GM21367 (cell line): ENCODE results near the gene PTPRT.

ENCODE experiments used
- ATAC-seq: cut with Tn5 transposase; IDR thresholded peaks from one replicate; pipeline ENCODE4 v1.9.1; 2021; ENCODE audit not compliant: unreplicated experiment

Gene PTPRT

DNA sequence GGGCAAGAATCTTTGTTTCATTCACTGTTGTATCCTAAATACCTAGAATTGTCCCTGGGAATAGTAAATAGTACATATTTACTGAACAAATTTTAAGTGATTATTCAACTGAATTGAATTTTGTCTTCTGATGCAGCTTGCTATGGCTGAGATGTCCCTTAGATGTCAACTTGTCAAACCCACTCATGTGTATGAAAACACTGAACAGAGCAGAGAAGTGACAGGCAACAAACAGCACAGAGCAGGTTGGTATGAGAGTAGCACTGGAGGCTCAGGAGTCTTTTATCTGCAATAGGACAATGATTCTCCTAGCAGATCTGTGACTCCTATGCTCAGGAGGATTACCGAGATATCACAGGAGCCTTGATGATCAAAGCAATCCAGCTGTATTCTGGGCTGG, 1031.4 kb downstream of the PTPRT start:
- no peak for ATAC-seq

DNA sequence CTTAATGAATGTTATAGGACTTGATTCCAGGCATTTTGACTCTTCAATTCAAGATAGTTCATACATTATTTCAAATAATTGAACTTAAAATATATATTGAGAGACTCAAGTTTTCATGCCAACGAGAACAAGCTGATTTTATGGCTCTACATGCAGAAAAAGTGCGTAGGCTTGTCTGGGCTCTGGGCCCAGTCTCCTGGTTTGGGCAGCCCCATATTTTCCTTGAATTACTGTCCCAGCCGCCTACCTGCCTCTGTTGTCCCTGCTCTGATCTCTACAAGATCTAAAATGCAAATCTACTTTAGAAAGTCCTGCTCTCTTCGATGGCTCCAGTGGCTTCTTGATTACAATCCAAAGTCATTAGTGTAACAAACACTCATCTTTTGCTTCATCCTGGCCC, 1034.1 kb downstream of the PTPRT start:
- no peak for ATAC-seq

DNA sequence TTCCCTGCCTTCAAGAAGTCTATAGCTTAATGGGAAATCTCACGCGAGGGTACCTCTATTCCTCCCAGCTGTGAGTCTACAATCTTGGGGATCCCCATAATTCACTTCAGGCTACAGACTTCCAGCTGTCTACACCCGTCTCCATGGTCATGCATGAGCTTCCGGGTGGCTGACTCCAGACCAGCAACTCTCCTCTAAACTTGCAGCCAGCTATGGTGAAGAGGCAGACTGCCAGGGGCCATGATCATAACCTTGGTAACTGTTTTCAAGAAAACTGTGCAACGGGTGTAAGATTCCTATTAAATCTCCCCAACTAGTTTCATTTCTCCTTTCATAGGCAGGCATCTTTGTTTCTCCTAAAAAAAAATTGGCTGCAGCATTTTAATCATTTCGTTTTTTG, 1037.1 kb downstream of the PTPRT start:
- no peak for ATAC-seq

- ATAC-seq, result no peak
These were observed 1039.5 kb downstream of the PTPRT start for GRCh38 chr20:42150230-42150629.

- no peak for ATAC-seq
These were observed 1051.0 kb downstream of the PTPRT start for GRCh38 chr20:42138729-42139128.

DNA sequence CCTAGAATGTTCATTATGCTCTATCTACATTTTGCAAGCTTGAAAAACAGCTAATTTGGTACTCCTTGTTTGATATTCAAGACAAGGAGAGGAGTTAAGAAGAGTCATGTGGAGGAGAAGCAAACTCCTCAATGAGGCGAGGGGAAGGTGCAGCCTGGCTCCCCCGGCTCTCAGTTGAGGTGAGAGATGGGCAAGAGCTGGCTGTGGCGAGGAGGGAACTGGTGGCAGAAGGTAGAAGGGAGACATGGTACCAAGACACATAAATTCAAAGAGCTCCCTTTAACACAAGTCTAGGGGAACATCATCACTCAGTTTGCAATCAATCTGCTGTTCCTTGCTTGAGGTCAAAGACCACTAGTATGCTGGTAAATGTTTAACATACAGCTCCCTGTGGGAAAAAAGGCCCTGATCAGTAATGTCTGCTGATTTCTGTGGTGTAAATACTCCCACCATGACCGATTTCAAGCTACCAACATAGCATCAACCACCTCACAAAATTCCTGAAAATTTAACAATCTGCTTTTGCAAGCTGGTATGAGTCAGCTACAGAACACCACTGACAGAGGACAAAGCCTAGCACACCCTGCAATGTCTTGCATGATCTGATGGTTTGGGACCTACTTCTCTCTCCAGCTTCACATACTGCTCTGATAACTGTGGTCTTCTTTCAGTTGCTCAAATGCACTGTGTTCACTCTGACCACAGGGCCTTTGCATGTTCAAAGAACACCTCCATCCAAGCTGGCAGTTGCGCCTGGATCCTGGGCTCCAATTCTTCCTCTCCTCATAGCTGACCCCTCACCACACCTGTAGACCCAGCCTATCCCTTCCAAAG, 1055.2 kb downstream of the PTPRT start:
- ATAC-seq, result no peak

DNA sequence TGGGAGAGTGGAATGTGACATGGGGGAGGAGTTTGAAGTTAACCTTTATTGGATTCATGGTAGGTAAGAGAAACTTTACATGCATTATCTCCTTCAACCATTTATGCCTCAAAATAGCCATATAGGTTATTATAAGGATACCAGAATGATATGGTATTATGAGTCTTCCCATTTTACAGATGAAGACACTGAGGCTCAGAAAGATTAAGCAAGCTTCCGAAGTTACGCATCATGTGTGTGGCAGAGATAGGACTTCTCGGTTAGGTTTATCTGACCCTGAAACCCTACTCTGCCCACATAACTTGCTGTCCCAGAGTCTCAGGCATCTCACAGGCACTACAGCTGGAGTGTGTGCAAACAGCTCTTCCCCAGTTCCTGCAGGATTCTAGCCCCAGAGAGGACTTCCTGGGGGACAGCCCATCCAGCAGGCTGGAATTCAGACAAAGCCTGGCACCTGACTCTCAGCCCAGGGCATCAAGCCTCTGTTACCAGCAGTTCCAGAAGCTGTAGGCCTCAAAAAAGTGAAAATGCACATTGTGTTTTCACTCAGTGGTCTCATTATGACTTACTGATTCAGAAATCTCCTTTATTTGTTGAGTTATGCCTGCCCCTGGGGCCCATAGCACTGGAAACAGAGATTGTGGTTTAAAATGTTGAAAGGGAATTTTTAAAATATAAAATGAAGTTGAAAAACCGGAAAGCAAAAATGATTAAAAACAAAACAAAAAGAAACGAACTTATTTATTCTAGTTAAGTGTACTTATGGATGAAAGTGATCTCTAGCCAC, 1058.7 kb downstream of the PTPRT start:
- ATAC-seq, result no peak

GRCh38 chr20:42125426-42125825, 1064.3 kb downstream of the PTPRT start:
- no peak for ATAC-seq

GRCh38 chr20:42123981-42124473, 1065.7 kb downstream of the PTPRT start:
- no peak for ATAC-seq

DNA sequence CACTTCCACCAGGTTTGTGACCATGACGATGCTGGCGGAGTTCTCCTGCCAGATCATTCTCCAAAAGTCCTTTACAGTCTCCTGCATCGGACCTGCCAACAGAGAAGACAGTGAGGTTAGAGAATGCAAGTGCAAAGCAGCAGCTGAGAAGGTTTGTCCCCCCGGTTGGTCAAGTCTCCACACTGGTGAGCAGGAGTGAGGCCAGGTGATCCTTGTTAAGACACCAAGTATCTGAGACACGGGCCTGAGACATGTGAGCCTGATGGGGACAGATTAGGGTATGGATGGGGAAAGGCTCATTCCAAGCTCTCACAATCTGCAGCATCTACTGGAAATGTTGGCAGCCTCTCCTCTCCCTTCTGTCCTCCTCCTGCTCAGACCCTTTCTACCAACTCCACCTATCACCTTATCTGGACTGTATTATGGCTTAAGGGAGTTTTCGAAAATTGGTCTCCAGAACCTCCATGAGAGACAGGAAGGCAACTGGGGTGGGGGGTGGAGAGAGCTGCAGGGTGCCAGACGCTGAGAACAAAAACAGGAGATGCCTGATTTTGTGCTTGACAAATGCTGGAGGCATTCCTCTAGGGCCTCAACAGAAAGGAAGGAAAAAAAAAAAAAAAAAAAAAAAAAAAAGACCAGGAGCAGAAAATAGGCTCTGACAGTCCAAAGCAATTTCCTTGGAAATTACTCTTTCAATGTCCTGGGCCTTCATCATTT, 1071.1 kb downstream of the PTPRT start:
- ATAC-seq, result no peak

DNA sequence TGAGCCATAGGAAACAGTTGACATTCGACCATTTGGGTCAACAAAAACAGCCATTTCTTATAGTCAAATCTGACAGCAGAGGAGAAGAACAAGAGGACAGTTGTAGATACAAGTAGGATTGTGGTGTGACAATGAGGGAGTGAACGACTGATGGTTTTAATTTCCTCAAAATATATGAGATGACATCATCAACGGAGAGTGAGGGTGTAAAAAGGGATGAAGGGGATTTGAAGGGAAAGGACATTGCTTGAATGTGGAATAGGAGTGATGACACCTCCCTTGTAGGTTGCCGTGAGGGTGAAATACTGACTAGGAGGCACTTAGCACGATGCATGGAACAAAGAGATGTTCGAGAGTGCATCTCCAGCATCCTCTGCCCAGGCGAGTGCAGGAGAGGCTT, 1071.7 kb downstream of the PTPRT start:
- no peak for ATAC-seq

- no peak for ATAC-seq
These were observed 1076.5 kb downstream of the PTPRT start for GRCh38 chr20:42113236-42113635.

GRCh38 chr20:42112161-42112560, 1077.5 kb downstream of the PTPRT start:
- no peak for ATAC-seq

DNA sequence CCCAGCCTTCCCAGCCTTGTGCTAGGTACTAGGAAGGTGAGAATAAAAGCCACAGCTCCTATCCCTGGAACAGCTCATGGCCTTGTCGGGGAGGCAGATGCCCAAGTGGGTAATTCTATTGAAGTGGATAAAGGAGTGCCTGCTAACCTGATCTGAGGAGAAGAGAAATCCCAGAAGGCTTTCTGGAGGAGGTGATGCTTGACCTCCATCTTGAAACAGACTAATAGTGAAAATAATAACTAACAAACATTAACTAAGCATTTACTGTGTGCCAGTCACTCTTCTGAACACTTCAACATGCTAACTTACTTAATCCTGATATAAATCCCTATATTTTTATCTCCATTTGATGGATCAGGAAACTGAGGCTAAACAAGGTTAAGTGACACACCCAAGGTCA, 1078.4 kb downstream of the PTPRT start:
- ATAC-seq, result no peak

DNA sequence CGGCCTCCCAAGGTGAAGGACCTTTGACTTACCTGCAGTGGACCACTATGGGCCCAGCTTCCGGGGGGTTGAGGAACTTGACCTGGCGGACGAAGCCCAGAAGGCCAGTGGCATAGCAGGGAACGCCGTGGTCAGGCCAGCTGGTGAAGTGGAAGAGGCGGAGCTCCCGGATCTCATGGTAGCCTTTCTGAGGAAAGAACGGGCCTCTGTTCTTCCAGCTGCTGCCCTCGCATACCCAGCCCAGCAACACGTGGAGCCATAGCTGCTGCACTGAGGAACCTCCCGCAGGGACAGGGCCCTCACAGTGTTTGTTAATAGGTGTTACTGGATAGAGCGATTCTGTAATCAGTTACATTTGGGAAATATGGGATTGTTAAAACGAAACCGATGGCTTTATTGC, 1079.4 kb downstream of the PTPRT start:
- no peak for ATAC-seq

GRCh38 chr20:42102000-42102399, 1087.7 kb downstream of the PTPRT start:
- ATAC-seq, result no peak

DNA sequence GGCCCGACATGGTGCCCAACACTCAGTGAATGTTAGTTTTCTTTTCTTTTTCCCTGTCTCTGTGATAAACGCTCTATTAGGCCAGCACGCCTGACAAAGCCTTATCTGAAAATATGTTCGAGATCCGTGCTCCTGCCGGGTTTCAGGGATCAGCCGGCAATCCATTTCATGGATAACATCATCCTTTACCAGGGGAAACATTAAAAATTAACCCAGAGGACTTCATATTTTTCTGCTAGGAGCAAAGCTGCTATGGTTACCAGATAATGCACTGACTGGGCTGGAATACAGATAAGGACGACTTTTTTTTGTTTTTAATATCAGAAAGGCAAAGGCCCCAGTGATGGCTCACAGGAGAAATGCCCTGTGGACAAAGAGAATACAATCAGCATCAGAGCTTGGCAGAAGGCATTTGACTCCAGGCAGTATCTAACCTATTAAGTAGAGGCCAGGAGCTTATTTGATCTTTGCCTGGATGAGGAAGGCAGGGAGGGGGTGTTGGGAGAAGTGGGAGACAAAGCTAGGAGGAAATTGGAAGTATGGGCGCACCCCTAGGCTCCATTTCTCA, 1089.5 kb downstream of the PTPRT start:
- no peak for ATAC-seq

- no peak for ATAC-seq
These were observed 1090.6 kb downstream of the PTPRT start for GRCh38 chr20:42099101-42099500.

- ATAC-seq, result no peak
These were observed 1091.3 kb downstream of the PTPRT start for GRCh38 chr20:42098418-42098817.

- ATAC-seq, result no peak
These were observed 1092.0 kb downstream of the PTPRT start for GRCh38 chr20:42097741-42098140.

GRCh38 chr20:42095221-42095620, 1094.5 kb downstream of the PTPRT start:
- no peak for ATAC-seq
